ENCODE measurements around the gene PLEKHB2.

DNA sequence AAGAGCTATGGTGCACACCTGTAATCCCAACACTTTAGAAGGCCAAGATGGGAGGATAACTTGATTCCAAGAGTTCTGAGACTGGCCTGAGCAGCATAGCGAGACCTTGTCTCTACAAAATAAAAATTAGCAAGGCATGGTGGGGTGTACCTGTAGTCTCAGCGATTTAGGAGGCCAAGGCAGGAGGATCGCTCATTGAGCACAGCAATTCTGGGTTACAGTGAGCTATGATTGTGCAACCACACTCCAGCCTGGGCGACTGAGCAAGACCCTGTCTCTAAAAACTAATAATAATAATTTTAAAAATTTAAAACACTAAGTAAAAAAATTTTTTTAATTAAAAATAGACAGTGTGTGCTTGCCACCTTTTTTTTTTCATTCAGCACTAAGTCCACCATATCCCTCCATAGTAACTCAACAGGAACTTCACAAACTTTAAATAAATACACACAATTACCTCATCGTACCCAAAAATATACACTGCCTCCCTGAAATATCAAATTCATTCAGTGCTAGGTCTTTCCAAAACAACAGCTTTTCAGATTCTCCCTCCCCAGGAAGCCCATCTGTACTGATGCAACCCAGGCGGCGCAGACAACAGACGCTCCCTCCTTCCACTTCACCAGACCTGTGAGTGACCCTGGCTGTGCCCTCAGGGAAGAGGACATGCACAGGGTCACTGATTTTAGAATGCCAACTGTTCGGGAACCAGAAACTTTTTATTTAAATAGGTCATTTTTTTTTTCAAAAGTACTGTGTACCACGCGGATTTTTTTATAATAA lies 41.4 kb upstream of the PLEKHB2 start:
- TF ChIP-seq MXI1 (IDR thresholded peaks at IDR 0.05; ENCODE audit: low read depth, low read length) (no peak; the same call in 1 of the 2 replicates), TCF12 (IDR thresholded peaks at IDR 0.05) (no peak), RAD21 (IDR thresholded peaks at IDR 0.05; ENCODE audit: low read length) (no peak), RFX5 (IDR thresholded peaks at IDR 0.05; ENCODE audit: low read length) (no peak)
- TF ChIP-seq, protein P1, sequence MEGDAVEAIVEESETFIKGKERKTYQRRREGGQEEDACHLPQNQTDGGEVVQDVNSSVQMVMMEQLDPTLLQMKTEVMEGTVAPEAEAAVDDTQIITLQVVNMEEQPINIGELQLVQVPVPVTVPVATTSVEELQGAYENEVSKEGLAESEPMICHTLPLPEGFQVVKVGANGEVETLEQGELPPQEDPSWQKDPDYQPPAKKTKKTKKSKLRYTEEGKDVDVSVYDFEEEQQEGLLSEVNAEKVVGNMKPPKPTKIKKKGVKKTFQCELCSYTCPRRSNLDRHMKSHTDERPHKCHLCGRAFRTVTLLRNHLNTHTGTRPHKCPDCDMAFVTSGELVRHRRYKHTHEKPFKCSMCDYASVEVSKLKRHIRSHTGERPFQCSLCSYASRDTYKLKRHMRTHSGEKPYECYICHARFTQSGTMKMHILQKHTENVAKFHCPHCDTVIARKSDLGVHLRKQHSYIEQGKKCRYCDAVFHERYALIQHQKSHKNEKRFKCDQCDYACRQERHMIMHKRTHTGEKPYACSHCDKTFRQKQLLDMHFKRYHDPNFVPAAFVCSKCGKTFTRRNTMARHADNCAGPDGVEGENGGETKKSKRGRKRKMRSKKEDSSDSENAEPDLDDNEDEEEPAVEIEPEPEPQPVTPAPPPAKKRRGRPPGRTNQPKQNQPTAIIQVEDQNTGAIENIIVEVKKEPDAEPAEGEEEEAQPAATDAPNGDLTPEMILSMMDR (IDR thresholded peaks at IDR 0.05) = no peak
